Measurements from ENCODE around the gene CYLD.

CYLD gene

DNA sequence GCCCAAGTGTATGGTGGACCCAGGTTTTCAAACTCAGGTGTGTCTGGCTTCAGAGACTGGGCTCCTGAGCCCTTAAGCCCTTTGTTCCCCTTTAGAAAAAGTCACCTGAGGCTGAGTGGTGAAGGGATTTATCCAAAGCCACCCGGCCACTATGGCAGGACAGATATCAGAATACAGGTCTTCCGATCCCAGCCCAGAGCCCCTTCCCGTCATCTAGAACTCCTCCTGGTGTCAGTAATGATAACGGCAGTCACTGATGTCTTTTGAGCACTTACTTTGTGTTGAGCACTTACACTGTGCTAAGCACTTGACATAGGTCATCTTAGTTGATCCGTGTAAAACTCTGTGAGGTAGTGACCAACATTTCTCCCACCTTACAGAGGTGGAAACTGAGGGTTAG is 31.9 kb upstream of the CYLD start:
- DNase-seq, result no peak
- intact Hi-C loops (cut with DNase I), result no loop called here

DNA sequence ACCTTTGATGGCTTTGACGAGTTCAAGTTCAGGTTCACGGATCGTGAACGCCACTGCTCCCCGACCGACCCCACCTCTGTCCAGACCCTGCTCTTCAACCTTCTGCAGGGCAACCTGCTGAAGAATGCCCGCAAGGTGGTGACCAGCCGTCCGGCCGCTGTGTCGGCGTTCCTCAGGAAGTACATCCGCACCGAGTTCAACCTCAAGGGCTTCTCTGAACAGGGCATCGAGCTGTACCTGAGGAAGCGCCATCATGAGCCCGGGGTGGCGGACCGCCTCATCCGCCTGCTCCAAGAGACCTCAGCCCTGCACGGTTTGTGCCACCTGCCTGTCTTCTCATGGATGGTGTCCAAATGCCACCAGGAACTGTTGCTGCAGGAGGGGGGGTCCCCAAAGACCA is 30.8 kb upstream of the CYLD start:
- DNase-seq, result no peak
- intact Hi-C loops (cut with DNase I), result no loop called here

DNA sequence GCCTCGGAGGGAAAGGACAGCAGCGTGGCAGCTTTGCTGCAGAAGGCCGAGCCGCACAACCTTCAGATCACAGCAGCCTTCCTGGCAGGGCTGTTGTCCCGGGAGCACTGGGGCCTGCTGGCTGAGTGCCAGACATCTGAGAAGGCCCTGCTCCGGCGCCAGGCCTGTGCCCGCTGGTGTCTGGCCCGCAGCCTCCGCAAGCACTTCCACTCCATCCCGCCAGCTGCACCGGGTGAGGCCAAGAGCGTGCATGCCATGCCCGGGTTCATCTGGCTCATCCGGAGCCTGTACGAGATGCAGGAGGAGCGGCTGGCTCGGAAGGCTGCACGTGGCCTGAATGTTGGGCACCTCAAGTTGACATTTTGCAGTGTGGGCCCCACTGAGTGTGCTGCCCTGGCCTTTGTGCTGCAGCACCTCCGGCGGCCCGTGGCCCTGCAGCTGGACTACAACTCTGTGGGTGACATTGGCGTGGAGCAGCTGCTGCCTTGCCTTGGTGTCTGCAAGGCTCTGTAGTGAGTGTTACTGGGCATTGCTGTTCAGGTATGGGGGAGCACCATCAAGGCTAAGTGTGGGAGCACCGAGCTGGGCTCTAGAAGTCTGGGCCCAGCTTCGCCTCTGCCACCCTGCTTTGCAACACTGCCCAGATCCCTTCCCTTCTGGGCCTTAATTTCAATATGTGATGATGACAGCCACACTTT is 29.9 kb upstream of the CYLD start:
- intact Hi-C loops (cut with DNase I), result no loop called here
- peak; percentile 66 to 96 (median 74) for DNase-seq

DNA sequence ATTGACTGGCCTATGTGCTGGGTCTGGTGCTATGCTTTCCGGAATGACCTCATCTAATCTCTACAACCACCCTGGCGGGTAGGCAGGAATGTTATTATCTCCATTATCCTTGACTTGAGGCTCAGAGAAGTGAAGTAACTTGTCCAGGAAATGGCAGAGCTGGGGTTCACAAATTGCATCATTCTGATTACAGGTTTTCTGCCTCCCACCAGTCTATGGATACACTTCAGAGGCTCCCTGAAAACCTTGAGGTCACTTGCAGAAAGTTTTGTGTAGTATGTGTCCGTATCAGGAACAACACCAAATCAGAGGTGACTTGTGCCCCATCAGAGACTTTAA is 29.4 kb upstream of the CYLD start:
- DNase-seq, result no peak
- intact Hi-C loops (cut with DNase I), result no loop called here

DNA sequence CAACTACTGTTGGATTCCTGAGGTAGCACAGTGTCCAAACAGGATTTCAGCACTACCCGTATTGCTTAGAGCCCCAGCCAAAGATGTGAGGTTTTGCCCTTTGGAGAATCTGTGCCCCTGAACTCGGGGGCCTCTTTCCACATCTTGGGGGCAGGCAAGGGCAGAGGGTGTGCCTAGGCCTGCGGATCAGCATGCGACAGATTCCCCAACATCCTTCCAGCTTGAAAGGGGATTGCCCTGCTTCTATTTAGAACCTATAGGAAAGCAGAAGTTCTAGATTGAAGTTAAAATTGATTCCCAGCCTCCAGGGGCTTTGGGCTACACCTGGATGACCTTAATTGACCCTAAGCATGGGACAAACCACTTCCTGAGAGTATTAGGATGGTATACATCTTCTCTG is 28.9 kb upstream of the CYLD start:
- intact Hi-C loops (cut with DNase I), result no loop called here
- DNase-seq, result no peak

DNA sequence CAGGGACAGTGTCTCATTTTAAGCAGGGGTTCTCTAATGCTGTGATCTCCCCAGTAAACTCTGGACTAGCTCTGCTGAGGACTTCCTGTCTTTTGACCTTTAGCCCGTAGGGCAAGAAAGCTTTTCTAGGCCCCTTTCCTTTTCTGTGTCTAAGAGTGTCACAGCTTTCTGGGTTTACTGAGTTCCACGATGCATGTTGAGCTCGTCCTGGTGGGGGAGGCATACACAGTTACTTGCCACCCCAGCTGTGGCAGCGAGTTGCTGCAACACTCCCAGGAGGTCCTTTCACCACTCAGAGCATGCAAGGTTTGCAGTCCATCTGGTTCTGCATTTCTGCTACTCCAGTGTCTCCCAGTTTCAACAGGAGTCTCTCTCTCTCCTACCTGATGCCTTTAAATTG is 24.8 kb upstream of the CYLD start:
- no peak for DNase-seq
- intact Hi-C loops (cut with DNase I), result no loop called here

DNA sequence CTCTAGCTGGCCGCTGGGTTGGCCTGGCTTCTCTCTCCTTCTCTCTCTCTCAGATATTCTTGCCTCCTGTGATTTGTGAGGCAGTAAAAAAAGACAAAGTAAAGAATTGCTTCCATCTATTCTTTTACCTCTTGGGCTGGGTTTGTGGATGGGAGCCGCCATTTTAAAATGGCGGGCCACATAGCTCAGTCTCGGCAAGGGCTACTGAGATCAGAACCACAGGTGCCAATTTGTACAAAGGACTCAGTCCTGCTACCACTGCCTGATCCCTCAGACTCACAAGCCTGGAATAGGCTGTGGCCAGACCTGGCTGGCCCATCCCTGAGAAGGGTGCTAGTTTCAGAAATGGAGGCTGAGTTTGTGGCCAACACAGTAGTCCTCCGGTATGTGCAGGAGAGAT is 24.4 kb upstream of the CYLD start:
- no peak for DNase-seq
- intact Hi-C loops (cut with DNase I), result no loop called here

DNA sequence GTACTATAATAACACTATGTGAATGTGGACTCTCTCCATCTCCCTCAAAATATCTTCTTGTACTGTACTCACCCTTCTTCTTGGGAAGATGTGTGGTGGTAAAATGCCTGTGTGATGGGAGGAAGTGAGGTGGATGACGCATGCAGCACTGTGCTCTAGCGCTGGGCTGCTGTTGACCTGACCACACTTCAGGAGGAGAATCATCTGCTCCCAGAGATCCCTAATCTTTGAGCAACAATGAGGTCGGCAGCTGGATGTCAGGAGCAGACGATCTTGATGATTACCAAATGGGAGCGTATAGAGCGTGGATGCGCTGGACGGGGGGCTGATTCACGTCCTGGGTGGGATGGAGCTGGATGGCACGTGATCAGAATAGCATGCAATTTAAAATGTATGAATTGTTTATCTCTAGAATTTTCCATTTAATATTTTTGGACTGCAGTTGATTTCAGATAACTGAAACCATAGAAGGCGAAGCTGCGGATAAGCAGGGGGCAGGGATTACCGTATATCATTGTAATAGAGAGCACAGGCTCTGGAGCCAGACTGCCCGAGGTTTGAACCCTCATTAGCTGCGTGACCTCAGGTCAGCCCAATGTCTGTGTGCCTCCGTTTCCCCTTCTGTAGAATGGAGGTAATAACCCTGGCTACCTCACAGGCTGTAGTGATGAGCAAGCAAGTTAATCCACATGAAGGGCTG is 23.7 kb upstream of the CYLD start:
- intact Hi-C loops (cut with DNase I), result no loop called here
- no peak for DNase-seq

DNA sequence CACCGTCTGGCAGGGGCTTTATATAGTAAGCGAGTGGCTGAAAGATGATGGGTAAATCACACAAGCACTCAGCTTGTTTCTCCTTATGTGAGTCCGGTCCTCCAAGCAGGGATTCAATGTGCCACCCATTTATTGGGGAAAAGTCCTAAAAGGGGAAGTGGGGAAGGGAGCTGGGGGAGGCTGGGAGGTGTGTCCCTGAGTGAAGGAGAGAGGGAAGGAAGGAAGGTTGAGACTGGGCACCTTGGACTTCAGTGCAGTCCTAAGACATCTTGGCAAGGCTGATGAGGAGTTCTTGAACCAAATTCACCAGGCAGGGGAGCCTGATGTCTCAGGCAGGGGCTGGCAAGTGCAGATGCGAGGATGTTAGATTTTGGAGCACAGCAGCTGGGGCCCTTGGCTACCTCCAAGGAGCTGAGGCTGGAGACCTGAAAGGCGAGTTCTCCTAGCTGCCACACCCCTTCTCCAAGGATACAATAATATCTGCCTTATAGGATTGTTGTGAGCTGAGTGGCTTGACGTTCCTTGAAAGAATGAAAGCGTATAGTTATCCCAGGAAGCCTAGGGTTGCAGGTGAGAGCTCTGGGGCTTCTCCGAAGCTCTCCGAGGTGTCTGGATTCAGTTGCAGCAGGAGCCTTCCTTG is 23.0 kb upstream of the CYLD start:
- no peak for DNase-seq
- intact Hi-C loops (cut with DNase I), result no loop called here

DNA sequence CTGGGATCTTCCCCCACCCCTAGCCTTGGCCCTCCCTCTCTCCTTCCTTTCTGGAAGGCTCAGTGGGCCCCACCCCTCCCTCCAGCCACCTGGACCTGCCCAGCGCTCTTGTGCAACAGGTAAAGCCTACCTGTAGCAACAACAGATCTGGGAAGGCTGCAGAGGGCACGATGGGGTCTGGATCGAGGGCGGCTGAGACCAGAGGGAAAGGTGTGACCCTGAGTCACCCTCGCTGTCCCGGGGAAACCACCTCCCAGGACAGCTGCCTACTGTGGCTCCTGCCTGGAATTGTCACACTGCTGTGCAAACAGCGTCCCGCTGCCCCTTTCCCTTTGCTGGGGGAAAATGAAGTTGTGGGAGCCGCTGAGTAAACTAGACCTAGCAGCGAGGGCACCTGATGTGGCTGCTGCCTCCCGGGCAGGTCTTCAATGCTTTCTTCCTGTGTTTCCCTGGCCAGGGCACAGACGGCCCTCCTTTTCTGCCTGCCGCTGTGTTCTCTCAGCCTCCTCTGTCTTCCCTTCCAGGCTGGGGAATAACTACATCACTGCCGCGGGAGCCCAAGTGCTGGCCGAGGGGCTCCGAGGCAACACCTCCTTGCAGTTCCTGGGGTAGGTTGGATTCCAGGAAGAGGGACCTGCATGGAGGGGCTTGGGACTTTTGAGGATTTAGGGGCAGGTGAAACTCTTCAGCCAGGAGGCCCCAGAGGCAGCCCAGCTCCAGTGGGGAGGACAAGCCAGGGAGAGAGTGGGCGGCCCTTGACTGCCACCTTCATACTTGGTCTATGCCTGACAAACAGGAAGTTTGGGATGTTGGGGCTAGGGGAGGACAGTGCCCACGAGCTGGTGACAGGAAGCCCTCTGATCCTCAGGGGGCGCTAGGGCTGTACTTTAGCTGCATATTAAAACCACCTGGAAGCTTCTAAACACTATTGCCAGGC is 22.2 kb upstream of the CYLD start:
- intact Hi-C loops (cut with DNase I), result no loop called here
- DNase-seq, result no peak

DNA sequence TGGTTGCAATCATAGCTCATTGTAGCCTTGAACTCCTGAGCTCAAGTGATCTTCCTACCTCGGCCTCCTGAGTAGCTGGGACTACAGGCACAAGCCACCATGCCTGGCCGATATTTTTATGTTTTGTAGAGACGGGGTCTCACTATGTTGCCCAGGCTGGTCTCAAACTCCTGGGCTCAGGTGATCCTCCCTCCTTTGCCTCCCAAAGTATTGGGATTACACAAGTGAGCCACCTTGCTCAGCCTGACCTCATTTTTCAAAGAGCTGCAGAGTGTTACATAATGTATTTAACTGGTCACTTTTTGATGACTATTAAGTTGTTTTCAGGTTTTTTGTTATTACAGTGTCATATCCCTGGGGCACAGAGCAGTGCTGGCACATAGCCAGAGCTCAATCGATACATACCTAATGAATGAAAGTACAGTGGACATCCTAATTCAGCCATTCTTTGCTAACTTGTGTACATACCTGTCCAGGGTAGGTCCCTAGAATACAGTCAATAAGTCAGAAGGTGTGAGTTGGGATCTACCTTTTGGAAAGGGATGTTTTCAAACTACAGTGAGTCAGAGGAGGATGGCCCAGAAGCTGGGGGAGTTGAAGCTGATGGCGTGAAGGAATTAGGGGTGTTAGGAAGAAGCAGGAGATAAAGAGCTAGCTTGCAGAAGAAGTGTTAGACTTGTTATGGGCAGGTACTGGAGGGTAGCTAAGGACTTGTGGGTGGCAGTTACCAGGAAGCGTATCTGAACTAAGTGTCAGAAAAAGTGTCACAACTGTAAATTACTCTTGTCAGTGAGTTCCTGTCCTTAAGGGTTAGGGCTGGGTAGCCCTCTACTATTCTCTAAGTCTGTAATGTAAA is 20.1 kb upstream of the CYLD start:
- intact Hi-C loops (cut with DNase I), result no loop called here
- DNase-seq, result no peak

DNA sequence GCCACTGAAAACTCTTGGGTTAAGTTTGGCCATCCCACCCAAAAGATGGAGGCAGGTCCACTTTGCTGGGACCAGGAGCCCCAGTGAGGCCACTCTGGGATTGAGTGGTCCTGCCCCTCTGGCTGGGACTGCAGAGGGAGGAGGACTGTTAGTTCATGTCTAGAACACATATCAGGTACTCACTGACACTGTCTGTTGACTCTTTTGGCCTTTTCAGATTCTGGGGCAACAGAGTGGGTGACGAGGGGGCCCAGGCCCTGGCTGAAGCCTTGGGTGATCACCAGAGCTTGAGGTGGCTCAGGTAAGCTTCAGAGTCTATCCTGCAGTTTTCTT is 19.5 kb upstream of the CYLD start:
- DNase-seq, result no peak
- intact Hi-C loops (cut with DNase I), result no loop called here

DNA sequence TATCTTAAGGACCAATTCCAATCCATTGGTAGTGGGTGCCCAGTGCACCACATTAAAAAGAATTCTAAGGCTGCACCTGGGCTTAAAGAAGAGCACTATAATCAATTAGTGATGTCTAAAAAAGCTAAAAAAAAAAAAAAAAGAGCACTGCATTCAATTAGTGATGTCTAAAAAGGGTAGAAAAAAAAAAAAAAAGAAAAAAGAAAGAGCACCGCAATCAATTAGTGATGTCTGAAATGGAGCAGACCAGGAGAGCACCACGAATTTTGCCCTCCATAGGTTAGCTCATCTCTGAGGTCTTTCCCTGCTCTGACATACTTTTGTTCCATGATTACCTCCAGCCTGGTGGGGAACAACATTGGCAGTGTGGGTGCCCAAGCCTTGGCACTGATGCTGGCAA is 18.9 kb upstream of the CYLD start:
- intact Hi-C loops (cut with DNase I), result no loop called here
- no peak for DNase-seq

DNA sequence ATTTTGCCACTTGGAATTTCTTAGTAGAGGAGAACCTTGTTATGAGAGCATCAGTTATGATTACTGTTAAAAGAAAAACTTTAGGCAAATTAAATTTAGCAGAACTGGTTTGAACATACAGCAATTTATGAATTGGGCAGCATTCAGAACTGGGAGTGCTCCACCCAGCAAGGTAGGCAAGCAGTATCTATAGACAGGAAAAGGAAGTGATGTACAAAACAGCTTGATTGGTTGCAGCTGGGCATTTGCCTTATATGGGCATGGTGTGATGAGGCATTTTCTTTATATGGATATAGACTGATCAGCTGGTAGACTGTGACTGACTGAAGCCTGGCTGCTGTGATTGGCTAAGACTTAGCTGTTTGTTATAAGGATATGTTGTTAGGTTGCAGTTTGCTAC is 17.6 kb upstream of the CYLD start:
- intact Hi-C loops (cut with DNase I), result no loop called here
- no peak for DNase-seq

DNA sequence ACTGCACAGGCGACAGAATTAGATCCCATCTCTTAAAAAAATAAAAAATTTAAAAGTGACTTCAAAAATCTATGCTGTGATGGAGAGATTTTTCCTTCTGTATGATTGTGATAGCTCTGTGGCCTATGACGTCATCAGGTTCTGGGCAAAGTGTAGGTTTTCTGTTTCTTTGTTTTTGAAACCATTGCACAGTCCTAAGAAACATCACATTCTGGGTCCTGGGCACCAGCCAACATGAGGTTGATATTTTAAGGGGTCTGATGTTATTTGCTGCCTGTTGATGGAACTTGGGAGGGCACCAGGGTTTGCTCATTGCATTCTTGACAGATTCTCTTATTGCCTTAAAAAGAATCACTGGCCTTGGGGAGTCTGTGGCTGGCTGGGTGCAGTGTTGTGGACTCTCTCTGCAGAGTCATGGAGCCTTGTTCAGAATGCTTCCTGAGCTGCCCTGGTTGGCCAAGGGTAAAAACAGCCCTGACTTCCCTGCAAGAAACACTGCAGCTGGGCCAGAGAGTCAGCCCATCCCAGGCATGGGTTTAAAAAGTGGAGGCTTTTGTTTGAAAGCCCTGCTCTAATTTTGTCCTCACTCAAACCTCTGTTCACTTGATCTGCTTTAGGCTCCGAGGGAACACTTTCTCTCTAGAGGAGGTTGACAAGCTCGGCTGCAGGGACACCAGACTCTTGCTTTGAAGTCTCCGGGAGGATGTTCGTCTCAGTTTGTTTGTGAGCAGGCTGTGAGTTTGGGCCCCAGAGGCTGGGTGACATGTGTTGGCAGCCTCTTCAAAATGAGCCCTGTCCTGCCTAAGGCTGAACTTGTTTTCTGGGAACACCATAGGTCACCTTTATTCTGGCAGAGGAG is 10.5 kb upstream of the CYLD start:
- DNase-seq, result no peak

DNA sequence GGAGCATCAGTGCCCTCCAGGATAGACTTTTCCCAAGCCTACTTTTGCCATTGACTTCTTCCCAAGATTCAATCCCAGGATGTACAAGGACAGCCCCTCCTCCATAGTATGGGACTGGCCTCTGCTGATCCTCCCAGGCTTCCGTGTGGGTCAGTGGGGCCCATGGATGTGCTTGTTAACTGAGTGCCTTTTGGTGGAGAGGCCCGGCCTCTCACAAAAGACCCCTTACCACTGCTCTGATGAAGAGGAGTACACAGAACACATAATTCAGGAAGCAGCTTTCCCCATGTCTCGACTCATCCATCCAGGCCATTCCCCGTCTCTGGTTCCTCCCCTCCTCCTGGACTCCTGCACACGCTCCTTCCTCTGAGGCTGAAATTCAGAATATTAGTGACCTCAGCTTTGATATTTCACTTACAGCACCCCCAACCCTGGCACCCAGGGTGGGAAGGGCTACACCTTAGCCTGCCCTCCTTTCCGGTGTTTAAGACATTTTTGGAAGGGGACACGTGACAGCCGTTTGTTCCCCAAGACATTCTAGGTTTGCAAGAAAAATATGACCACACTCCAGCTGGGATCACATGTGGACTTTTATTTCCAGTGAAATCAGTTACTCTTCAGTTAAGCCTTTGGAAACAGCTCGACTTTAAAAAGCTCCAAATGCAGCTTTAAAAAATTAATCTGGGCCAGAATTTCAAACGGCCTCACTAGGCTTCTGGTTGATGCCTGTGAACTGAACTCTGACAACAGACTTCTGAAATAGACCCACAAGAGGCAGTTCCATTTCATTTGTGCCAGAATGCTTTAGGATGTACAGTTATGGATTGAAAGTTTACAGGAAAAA is 9.7 kb upstream of the CYLD start:
- intact Hi-C loops (cut with DNase I), result no loop called here
- DNase-seq, result no peak

More for the DNA sequence above, 10.5 kb upstream of the CYLD start:
- intact Hi-C loops (cut with DNase I), result no loop called here

DNA sequence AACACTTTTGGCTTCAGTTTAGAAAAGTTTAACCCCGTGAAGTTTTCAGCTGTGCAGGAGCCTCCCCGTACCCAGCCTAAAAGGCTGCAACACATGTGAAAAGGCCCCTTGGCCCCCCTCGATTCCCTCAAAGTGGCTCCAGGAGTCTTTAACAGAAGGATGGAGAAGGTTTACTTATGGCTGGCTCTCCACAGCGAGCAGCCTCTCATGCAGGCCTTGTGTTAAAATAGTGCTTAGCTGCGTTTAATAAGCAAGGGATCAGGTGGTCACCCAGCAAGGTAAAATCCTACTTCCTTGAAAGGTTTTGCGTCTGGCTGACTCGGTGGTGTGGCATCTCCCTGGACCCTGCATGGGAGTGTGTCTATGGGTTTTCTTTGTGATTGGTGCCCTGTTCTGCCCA is 8.4 kb upstream of the CYLD start:
- intact Hi-C loops (cut with DNase I), result no loop called here

DNA sequence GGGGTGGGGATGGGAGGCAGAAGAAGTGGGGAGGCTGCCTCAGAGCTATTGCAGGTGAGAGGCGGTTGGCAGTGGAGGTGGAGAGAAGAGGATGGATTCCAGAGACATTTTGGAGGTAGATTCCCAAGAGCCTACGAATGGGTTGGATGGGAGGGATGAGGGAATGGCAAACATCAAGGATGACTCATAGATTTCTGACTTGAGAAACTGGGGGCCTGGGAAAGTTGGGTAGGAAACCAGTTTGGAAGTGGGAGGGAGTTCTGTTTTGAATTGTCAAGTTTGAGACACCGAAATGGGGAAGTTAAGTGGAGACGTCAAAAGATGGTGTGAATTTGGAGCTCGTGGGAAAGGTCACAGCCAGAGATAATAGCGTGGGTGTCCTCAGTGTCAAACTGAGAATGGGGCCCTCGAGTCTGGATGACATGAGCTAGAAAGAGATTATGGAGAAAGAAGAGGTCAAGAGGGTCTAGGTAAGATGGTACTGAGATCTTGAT is 6.2 kb upstream of the CYLD start:
- intact Hi-C loops (cut with DNase I), result no loop called here

More for the DNA sequence above, 8.4 kb upstream of the CYLD start:
- no peak for DNase-seq

More for the DNA sequence above, 6.2 kb upstream of the CYLD start:
- no peak for DNase-seq
